Lower lobe of right lung (tissue), 2 donors: Measurements from ENCODE around the gene SCRT2. TPM values are rescaled to one million over a fixed set of nuclear protein-coding genes. Genes with fewer than 3 reads are reported as not detected.

Source experiments
- ATAC-seq, 2 donors: fragments of 200-7000 bp; cut with Tn5 transposase; one replicate each; pipeline ENCODE4 v1.9.1; 2020 to 2022; ENCODE audit warnings: mild to moderate bottlenecking in 2 of 2, moderate library complexity in 2 of 2
- DNase-seq: peaks from one replicate; pipeline ENCODE4 v3.0.0-alpha.2; 2020
- H3K27ac ChIP-seq: fragments of 200-600 bp; one replicate; pipeline ENCODE4 v1.8.0; 2022
- H3K27me3 ChIP-seq: fragments of 200-600 bp; one replicate; pipeline ENCODE4 v1.8.0; 2022; ENCODE audit warnings: low read depth
- H3K36me3 ChIP-seq: fragments of 200-600 bp; one replicate; pipeline ENCODE4 v1.8.0; 2022; ENCODE audit warnings: mild to moderate bottlenecking
- H3K4me1 ChIP-seq: fragments of 200-600 bp; one replicate; pipeline ENCODE4 v1.8.0; 2022
- H3K4me3 ChIP-seq: fragments of 200-600 bp; one replicate; pipeline ENCODE4 v1.8.0; 2022; ENCODE audit warnings: mild to moderate bottlenecking
- H3K9me3 ChIP-seq: fragments of 200-600 bp; one replicate; pipeline ENCODE4 v1.8.0; 2022
- CTCF ChIP-seq: fragments of 200-600 bp; IDR thresholded peaks from one replicate; pipeline ENCODE4 v1.8.0; 2022; ENCODE audit warnings: antibody characterized with exemption, mild to moderate bottlenecking
- intact Hi-C: fragments of 100-400 bp; cut with DNase I; formaldehyde crosslinking; loops from one replicate; pipeline ENCODE4 v1.11.0; 2022
- total RNA-seq: library from RNA; stranded (reverse); fragmentation: NEBNext Ultra II Directional; extraction: Animal tissue kit (Norgen Biotek cat#: 25700); gene quantifications from one replicate; pipeline ENCODE4 v1.2.1, GENCODE V29; 2021
- donor health status: DM: no; HTN: yes; CAD: no; lungs with severe emphysema.

Gene SCRT2
- total RNA-seq, 1 donor from 2014 or later: not detected

GRCh38 chr20:662277-663192 lies 13.1 kb downstream of the SCRT2 start:
- no peak for ATAC-seq
- Histone ChIP-seq H3K27me3 (peaks cover 74% of the 10 kb centered on the region), H3K4me1 (peaks cover 18% of the 10 kb centered on the region)

GRCh38 chr20:661474-662270 lies 13.9 kb downstream of the SCRT2 start:
- H3K27ac ChIP-seq: no peak overlapping the region
- no peaks in the 10 kb centered on the region for H3K36me3 ChIP-seq
- no peaks in the 10 kb centered on the region for H3K9me3 ChIP-seq
- peaks cover 67% of the 10 kb centered on the region for H3K27me3 ChIP-seq
- no peak for TF ChIP-seq CTCF
- ATAC-seq (no peak), DNase-seq (no peak)
- H3K4me3 ChIP-seq: no peak overlapping the region
- H3K4me1 ChIP-seq: peaks cover 18% of the 10 kb centered on the region
- intact Hi-C loops: no loop called here

More at GRCh38 chr20:662277-663192, 13.1 kb downstream of the SCRT2 start:
- Histone ChIP-seq H3K9me3 (no peaks in the 10 kb centered on the region), H3K36me3 (no peaks in the 10 kb centered on the region), H3K4me3 (no peak overlapping the region), H3K27ac (no peak overlapping the region)
- no peak for DNase-seq
- TF ChIP-seq CTCF: no peak
- intact Hi-C loops: no loop called here

GRCh38 chr20:658731-659291 lies 16.8 kb downstream of the SCRT2 start:
- H3K27ac ChIP-seq: no peak overlapping the region
- ATAC-seq (peak in 1 of 2 donors; percentile 20), DNase-seq (no peak)
- peaks cover 40% of the 10 kb centered on the region for H3K27me3 ChIP-seq
- no peaks in the 10 kb centered on the region for H3K9me3 ChIP-seq
- no peaks in the 10 kb centered on the region for H3K36me3 ChIP-seq
- no peak overlapping the region for H3K4me3 ChIP-seq
- intact Hi-C loops: no loop called here
- TF ChIP-seq CTCF: no peak
- peaks cover 29% of the 10 kb centered on the region for H3K4me1 ChIP-seq

- intact Hi-C loops: no loop called here
- no peak for TF ChIP-seq CTCF
- Histone ChIP-seq H3K4me1 (peaks cover 33% of the 10 kb centered on the region), H3K36me3 (no peaks in the 10 kb centered on the region), H3K4me3 (no peak overlapping the region), H3K27ac (no peak overlapping the region), H3K27me3 (peaks cover 34% of the 10 kb centered on the region), H3K9me3 (no peaks in the 10 kb centered on the region)
- ATAC-seq (no peak), DNase-seq (no peak)
These were observed 17.4 kb downstream of the SCRT2 start for GRCh38 chr20:658202-658601.
